Measurements from ENCODE around the gene LAMA3.
A peak's percentile ranks its signal among the peaks of the same experiment; 100 is the strongest.

The LAMA3 gene

GRCh38 chr18:23641937-23642666, 47.2 kb upstream of the LAMA3 start:
- no peak overlapping the region for H3K27ac ChIP-seq (replicated peaks; ENCODE audit: low read length)
- H3K79me1 ChIP-seq (ENCODE audit: low read depth, low read length), result no peaks in the 10 kb centered on the region
- H3K27me3 ChIP-seq (ENCODE audit: control insufficient read depth in 3 of 3, insufficient read depth in 3 of 3, low read depth in 1 of 3, low read length in 3 of 3), result peaks cover 0 to 3% (median 0%) of the 10 kb centered on the region in 3 experiments
- no peaks in the 10 kb centered on the region for H3K36me3 ChIP-seq (replicated peaks in 1 of 2; ENCODE audit: control insufficient read depth in 2 of 2, insufficient read depth in 2 of 2, low read length in 2 of 2)
- no peak overlapping the region for H2BK120ac ChIP-seq (ENCODE audit: low read depth, low read length)
- no peaks in the 10 kb centered on the region for H3K4me1 ChIP-seq (ENCODE audit: control insufficient read depth in 2 of 2, insufficient read depth in 1 of 2, low read depth in 1 of 2, low read length in 2 of 2)
- no peak overlapping the region for H2BK12ac ChIP-seq (ENCODE audit: low read length)
- peak overlapping the region; percentile 29 for H2AK5ac ChIP-seq (ENCODE audit: low read depth, low read length)
- peak overlapping the region; percentile 67 for H4K8ac ChIP-seq (ENCODE audit: low read depth, low read length)
- H3K9ac ChIP-seq (ENCODE audit: low read depth, low read length, poor library complexity), result peak overlapping the region; percentile 55
- H3K18ac ChIP-seq (ENCODE audit: low read length), result no peak overlapping the region
- H2AFZ ChIP-seq (ENCODE audit: low read length), result no peak overlapping the region
- no peak overlapping the region for H3K4me2 ChIP-seq (ENCODE audit: insufficient read depth, low read length, poor library complexity, severe bottlenecking)
- H3K4me3 ChIP-seq (ENCODE audit: low read length in 2 of 2), result peak overlapping the region in 1 of 2 donors; percentile 28
- no peak for DNase-seq (ENCODE audit: low spot score)
- H3K9me3 ChIP-seq (replicated peaks in 1 of 2; ENCODE audit: control insufficient read depth in 2 of 2, insufficient read depth in 1 of 2, low read depth in 1 of 2, low read length in 2 of 2), result peaks cover 0 to 2% of the 10 kb centered on the region in 2 donors
- no CpG with 5 or more reads among the region's 11 CpGs for WGBS, 2 donors (ENCODE audit: extremely low coverage in 2 of 2, insufficient read length in 2 of 2, insufficient replicate concordance in 1 of 2)
- no peak overlapping the region for H4K91ac ChIP-seq (ENCODE audit: low read depth, low read length, poor library complexity)
- no peak overlapping the region for H3K23ac ChIP-seq (ENCODE audit: low read depth, low read length, poor library complexity)
- no peak overlapping the region for H2BK15ac ChIP-seq (ENCODE audit: low read length)
- no peak overlapping the region for H2BK5ac ChIP-seq (ENCODE audit: low read length)
- H3K14ac ChIP-seq (ENCODE audit: low read length), result no peak overlapping the region
- no peak overlapping the region for H3K4ac ChIP-seq (ENCODE audit: low read length)

DNA sequence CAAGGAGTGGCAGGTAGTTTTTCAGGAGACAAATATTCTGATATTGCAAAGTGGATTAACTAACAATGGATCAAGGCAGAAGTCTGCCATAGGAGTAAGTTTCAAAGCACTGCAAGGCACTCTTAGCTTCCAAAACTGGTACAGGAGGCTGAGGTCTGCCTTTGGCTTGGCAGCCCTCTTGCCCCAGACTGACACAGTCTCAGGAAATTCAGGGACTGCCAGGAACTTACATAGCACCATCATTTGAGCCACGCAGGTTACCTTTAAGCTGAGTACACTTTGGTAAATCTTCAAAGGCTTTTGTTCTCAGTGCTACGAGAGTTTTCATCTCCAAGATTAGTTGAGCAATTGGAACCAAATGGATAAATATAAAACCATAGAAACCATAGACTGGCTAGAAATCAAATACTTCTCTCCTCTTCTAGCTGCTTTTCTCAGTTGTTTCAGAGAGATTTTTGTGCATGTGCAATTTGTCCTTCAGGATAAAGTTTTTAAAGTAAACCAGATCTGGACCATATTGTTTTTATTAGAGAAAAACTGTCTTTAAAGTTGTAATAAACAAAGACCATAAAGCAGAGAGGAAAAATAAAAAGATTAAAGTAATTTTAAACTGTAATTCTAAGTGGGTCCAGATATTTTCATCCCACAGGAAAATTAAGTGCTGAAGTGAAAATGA, 45.3 kb upstream of the LAMA3 start:
- no peak overlapping the region for H3K23ac ChIP-seq (ENCODE audit: low read depth, low read length, poor library complexity)
- WGBS, 2 donors (ENCODE audit: extremely low coverage in 2 of 2, insufficient read length in 2 of 2, insufficient replicate concordance in 1 of 2), result no CpG with 5 or more reads among the region's 2 CpGs
- H3K79me1 ChIP-seq (ENCODE audit: low read depth, low read length), result no peaks in the 10 kb centered on the region
- H3K4ac ChIP-seq (ENCODE audit: low read length), result no peak overlapping the region
- no peak overlapping the region for H3K9ac ChIP-seq (ENCODE audit: low read depth, low read length, poor library complexity)
- H2BK12ac ChIP-seq (ENCODE audit: low read length), result no peak overlapping the region
- no peak overlapping the region for H3K4me3 ChIP-seq (ENCODE audit: low read length in 2 of 2)
- peaks cover 0 to 2% of the 10 kb centered on the region in 2 donors for H3K9me3 ChIP-seq (replicated peaks in 1 of 2; ENCODE audit: control insufficient read depth in 2 of 2, insufficient read depth in 1 of 2, low read depth in 1 of 2, low read length in 2 of 2)
- H3K4me2 ChIP-seq (ENCODE audit: insufficient read depth, low read length, poor library complexity, severe bottlenecking), result no peak overlapping the region
- no peak overlapping the region for H3K14ac ChIP-seq (ENCODE audit: low read length)
- H2BK15ac ChIP-seq (ENCODE audit: low read length), result no peak overlapping the region
- H3K27ac ChIP-seq (replicated peaks; ENCODE audit: low read length), result no peak overlapping the region
- no peak overlapping the region for H2BK5ac ChIP-seq (ENCODE audit: low read length)
- H4K91ac ChIP-seq (ENCODE audit: low read depth, low read length, poor library complexity), result no peak overlapping the region
- H3K18ac ChIP-seq (ENCODE audit: low read length), result no peak overlapping the region
- peaks cover 0 to 2% of the 10 kb centered on the region in 2 donors for H3K4me1 ChIP-seq (ENCODE audit: control insufficient read depth in 2 of 2, insufficient read depth in 1 of 2, low read depth in 1 of 2, low read length in 2 of 2)
- H2AK5ac ChIP-seq (ENCODE audit: low read depth, low read length), result no peak overlapping the region
- H4K8ac ChIP-seq (ENCODE audit: low read depth, low read length), result no peak overlapping the region
- no peak for DNase-seq (ENCODE audit: low spot score)
- peaks cover 0 to 6% (median 0%) of the 10 kb centered on the region in 3 experiments for H3K27me3 ChIP-seq (ENCODE audit: control insufficient read depth in 3 of 3, insufficient read depth in 3 of 3, low read depth in 1 of 3, low read length in 3 of 3)
- no peak overlapping the region for H2AFZ ChIP-seq (ENCODE audit: low read length)
- no peak overlapping the region for H2BK120ac ChIP-seq (ENCODE audit: low read depth, low read length)
- H3K36me3 ChIP-seq (replicated peaks in 1 of 2; ENCODE audit: control insufficient read depth in 2 of 2, insufficient read depth in 2 of 2, low read length in 2 of 2), result no peaks in the 10 kb centered on the region

- no CpG with 5 or more reads among the region's 4 CpGs for WGBS, 2 donors (ENCODE audit: extremely low coverage in 2 of 2, insufficient read length in 2 of 2, insufficient replicate concordance in 1 of 2)
- Histone ChIP-seq H2BK120ac (ENCODE audit: low read depth, low read length) (no peak overlapping the region), H2AFZ (ENCODE audit: low read length) (no peak overlapping the region), H4K8ac (ENCODE audit: low read depth, low read length) (no peak overlapping the region), H4K91ac (ENCODE audit: low read depth, low read length, poor library complexity) (no peak overlapping the region), H3K27me3 (ENCODE audit: control insufficient read depth in 3 of 3, insufficient read depth in 3 of 3, low read depth in 1 of 3, low read length in 3 of 3) (peaks cover 0 to 13% (median 0%) of the 10 kb centered on the region in 3 experiments), H3K36me3 (replicated peaks in 1 of 2; ENCODE audit: control insufficient read depth in 2 of 2, insufficient read depth in 2 of 2, low read length in 2 of 2) (no peaks in the 10 kb centered on the region), H3K18ac (ENCODE audit: low read length) (no peak overlapping the region), H3K9ac (ENCODE audit: low read depth, low read length, poor library complexity) (no peak overlapping the region), H2AK5ac (ENCODE audit: low read depth, low read length) (no peak overlapping the region), H2BK5ac (ENCODE audit: low read length) (no peak overlapping the region), H3K9me3 (replicated peaks in 1 of 2; ENCODE audit: control insufficient read depth in 2 of 2, insufficient read depth in 1 of 2, low read depth in 1 of 2, low read length in 2 of 2) (peaks cover 0 to 2% of the 10 kb centered on the region in 2 donors), H3K4me1 (ENCODE audit: control insufficient read depth in 2 of 2, insufficient read depth in 1 of 2, low read depth in 1 of 2, low read length in 2 of 2) (peaks cover 0 to 2% of the 10 kb centered on the region in 2 donors), H2BK15ac (ENCODE audit: low read length) (no peak overlapping the region), H3K23ac (ENCODE audit: low read depth, low read length, poor library complexity) (no peak overlapping the region), H3K4me3 (ENCODE audit: low read length in 2 of 2) (no peak overlapping the region), H3K14ac (ENCODE audit: low read length) (no peak overlapping the region), H3K27ac (replicated peaks; ENCODE audit: low read length) (no peak overlapping the region), H3K79me1 (ENCODE audit: low read depth, low read length) (no peaks in the 10 kb centered on the region), H3K4ac (ENCODE audit: low read length) (no peak overlapping the region), H3K4me2 (ENCODE audit: insufficient read depth, low read length, poor library complexity, severe bottlenecking) (no peak overlapping the region), H2BK12ac (ENCODE audit: low read length) (no peak overlapping the region)
- DNase-seq (ENCODE audit: low spot score), result no peak
Measured at GRCh38 chr18:23645568-23646175, 43.6 kb upstream of the LAMA3 start.

- H2BK15ac ChIP-seq (ENCODE audit: low read length), result no peak overlapping the region
- no peak overlapping the region for H3K4me2 ChIP-seq (ENCODE audit: insufficient read depth, low read length, poor library complexity, severe bottlenecking)
- H3K27me3 ChIP-seq (ENCODE audit: control insufficient read depth in 3 of 3, insufficient read depth in 3 of 3, low read depth in 1 of 3, low read length in 3 of 3), result peaks cover 0 to 19% (median 0%) of the 10 kb centered on the region in 3 experiments
Measured at GRCh38 chr18:23646282-23646681, 43.0 kb upstream of the LAMA3 start.

More at GRCh38 chr18:23646282-23646681, 43.0 kb upstream of the LAMA3 start:
- Histone ChIP-seq H3K9ac (ENCODE audit: low read depth, low read length, poor library complexity) (no peak overlapping the region), H4K91ac (ENCODE audit: low read depth, low read length, poor library complexity) (no peak overlapping the region), H2BK120ac (ENCODE audit: low read depth, low read length) (no peak overlapping the region), H3K23ac (ENCODE audit: low read depth, low read length, poor library complexity) (no peak overlapping the region), H3K36me3 (replicated peaks in 1 of 2; ENCODE audit: control insufficient read depth in 2 of 2, insufficient read depth in 2 of 2, low read length in 2 of 2) (no peaks in the 10 kb centered on the region), H3K14ac (ENCODE audit: low read length) (no peak overlapping the region), H3K9me3 (replicated peaks in 1 of 2; ENCODE audit: control insufficient read depth in 2 of 2, insufficient read depth in 1 of 2, low read depth in 1 of 2, low read length in 2 of 2) (peaks cover 0 to 2% of the 10 kb centered on the region in 2 donors), H3K4ac (ENCODE audit: low read length) (no peak overlapping the region), H3K79me1 (ENCODE audit: low read depth, low read length) (no peaks in the 10 kb centered on the region), H4K8ac (ENCODE audit: low read depth, low read length) (no peak overlapping the region), H2BK12ac (ENCODE audit: low read length) (no peak overlapping the region), H2AFZ (ENCODE audit: low read length) (no peak overlapping the region), H3K27ac (replicated peaks; ENCODE audit: low read length) (no peak overlapping the region), H3K4me3 (ENCODE audit: low read length in 2 of 2) (no peak overlapping the region), H3K18ac (ENCODE audit: low read length) (no peak overlapping the region), H2AK5ac (ENCODE audit: low read depth, low read length) (no peak overlapping the region), H3K4me1 (ENCODE audit: control insufficient read depth in 2 of 2, insufficient read depth in 1 of 2, low read depth in 1 of 2, low read length in 2 of 2) (peaks cover 0 to 3% of the 10 kb centered on the region in 2 donors), H2BK5ac (ENCODE audit: low read length) (no peak overlapping the region)
- WGBS, 2 donors (ENCODE audit: extremely low coverage in 2 of 2, insufficient read length in 2 of 2, insufficient replicate concordance in 1 of 2), result no CpG with 5 or more reads among the region's 2 CpGs
- DNase-seq (ENCODE audit: low spot score), result no peak

Data from neuronal stem cell (in vitro differentiated cells).